PC-9 (cell line): ENCODE measurements around the gene ERBB4.

Experiments used
- EZH2 ChIP-seq: fragments of 200-600 bp; sonication (generic); IDR thresholded peaks from 2 replicates; pipeline ENCODE4 v1.8.0; 2017; ENCODE audit warnings: antibody characterized with exemption, low read depth
- TF ChIP-seq, protein P1 (sequence below): fragments of 200-600 bp; sonication (generic); conservative IDR thresholded peaks from 2 replicates; pipeline ENCODE4 v1.6.1; 2017; ENCODE audit warnings: mixed run types, antibody characterized with exemption, mild to moderate bottlenecking, moderate library complexity

DNA sequence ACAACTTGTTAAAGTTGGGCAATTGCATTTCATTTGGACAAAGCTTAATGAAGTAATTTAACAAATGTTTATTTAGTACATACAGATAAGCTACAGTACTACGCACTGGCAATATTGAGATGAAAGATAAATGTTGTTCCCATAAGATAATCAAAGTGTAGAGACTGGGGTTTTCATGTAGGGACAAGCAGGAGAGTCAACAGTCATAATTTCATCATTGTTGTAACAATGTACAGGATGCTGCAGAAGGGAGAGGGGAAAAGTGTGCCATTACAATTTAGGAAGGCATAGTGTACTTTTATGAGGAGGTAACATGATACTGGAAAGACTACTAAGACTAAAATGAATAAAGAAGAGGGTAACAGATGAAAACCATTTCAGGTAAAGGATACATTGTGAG is 441.6 kb downstream of the ERBB4 start:
- TF ChIP-seq, protein P1, sequence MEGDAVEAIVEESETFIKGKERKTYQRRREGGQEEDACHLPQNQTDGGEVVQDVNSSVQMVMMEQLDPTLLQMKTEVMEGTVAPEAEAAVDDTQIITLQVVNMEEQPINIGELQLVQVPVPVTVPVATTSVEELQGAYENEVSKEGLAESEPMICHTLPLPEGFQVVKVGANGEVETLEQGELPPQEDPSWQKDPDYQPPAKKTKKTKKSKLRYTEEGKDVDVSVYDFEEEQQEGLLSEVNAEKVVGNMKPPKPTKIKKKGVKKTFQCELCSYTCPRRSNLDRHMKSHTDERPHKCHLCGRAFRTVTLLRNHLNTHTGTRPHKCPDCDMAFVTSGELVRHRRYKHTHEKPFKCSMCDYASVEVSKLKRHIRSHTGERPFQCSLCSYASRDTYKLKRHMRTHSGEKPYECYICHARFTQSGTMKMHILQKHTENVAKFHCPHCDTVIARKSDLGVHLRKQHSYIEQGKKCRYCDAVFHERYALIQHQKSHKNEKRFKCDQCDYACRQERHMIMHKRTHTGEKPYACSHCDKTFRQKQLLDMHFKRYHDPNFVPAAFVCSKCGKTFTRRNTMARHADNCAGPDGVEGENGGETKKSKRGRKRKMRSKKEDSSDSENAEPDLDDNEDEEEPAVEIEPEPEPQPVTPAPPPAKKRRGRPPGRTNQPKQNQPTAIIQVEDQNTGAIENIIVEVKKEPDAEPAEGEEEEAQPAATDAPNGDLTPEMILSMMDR = no peak
- no peak for TF ChIP-seq EZH2
